B cell (primary cell): ENCODE results near the gene GJC1. TPM values are rescaled to one million over a fixed set of nuclear protein-coding genes. Genes with fewer than 3 reads are reported as not detected.

ENCODE experiments used
- ATAC-seq: fragments of 200-7000 bp; cut with Tn5 transposase; one replicate; pipeline ENCODE4 v1.10.0; 2021; ENCODE audit warnings: low read depth, mild to moderate bottlenecking, moderate number of reproducible peaks, moderate library complexity
- CTCF ChIA-PET: fragments of 350-600 bp; sonication (Branson Sonifier 250); formaldehyde crosslinking; loops from one replicate; lab custom pipeline; 2021; ENCODE audit warnings: antibody characterized with exemption, inconsistent platforms; lab: Charles Lee
- POLR2A ChIA-PET: fragments of 350-600 bp; sonication (Branson Sonifier 250); formaldehyde crosslinking; loops from one replicate; lab custom pipeline; 2021; ENCODE audit warnings: antibody characterized with exemption; lab: Charles Lee
- DNase-seq: peaks from one replicate; pipeline ENCODE4 v3.0.0; 2013
- H2AFZ ChIP-seq: 2 replicates; pipeline ENCODE4 v1.6.1; 2012; ENCODE audit warnings: mild to moderate bottlenecking, low read depth, low read length; ENCODE audit not compliant: insufficient read depth, poor library complexity, severe bottlenecking
- H3K27ac ChIP-seq, 2 donors: 1 replicate in 1 of 2; 2 replicates in 1 of 2; pipeline ENCODE4 v1.5.1; 2012 to 2013; ENCODE audit warnings: low read length in 2 of 2, mild to moderate bottlenecking in 2 of 2, moderate library complexity in 1 of 2
- H3K27me3 ChIP-seq, 4 experiments: fragments of 200-600 bp in 1 of 4; sonication (generic) in 1 of 4; replicated peaks in 1 of 4; 1 replicate in 2 of 4; 2 replicates in 2 of 4; pipeline versions ENCODE4 v1.6.1 to v1.7.0; 2013 to 2016; ENCODE audit warnings: low read length in 3 of 4, mild to moderate bottlenecking in 2 of 4, mixed read lengths in 1 of 4, moderate library complexity in 1 of 4; ENCODE audit not compliant: insufficient read depth in 4 of 4, control insufficient read depth in 3 of 4; ENCODE audit errors: control extremely low read depth in 1 of 4
- H3K36me3 ChIP-seq, 2 experiments: replicated peaks in 1 of 2; 1 replicate in 1 of 2; 2 replicates in 1 of 2; pipeline versions ENCODE4 v1.6.1 to v1.7.1; 2013; ENCODE audit warnings: low read length in 1 of 2; ENCODE audit not compliant: insufficient read depth in 2 of 2, control insufficient read depth in 1 of 2; ENCODE audit errors: control extremely low read depth in 1 of 2, extremely low read depth in 1 of 2
- H3K4me1 ChIP-seq, 2 donors: fragments of 200-600 bp in 1 of 2; sonication (generic) in 1 of 2; 1 replicate in 1 of 2; 2 replicates in 1 of 2; pipeline versions ENCODE4 v1.5.1 to v1.6.1; 2013 to 2017; ENCODE audit warnings: low read length in 2 of 2; ENCODE audit not compliant: control insufficient read depth in 2 of 2, insufficient read depth in 2 of 2
- H3K4me2 ChIP-seq: replicated peaks from 2 replicates; pipeline ENCODE3; 2012; ENCODE audit warnings: mild to moderate bottlenecking, low read depth, low read length; ENCODE audit not compliant: poor library complexity, severe bottlenecking
- H3K4me3 ChIP-seq, 5 experiments: fragments of 200-600 bp in 1 of 5; sonication (generic) in 1 of 5; 1 replicate in 3 of 5; 2 replicates in 2 of 5; pipeline versions ENCODE4 v1.5.1 to v1.7.0; 2011 to 2016; ENCODE audit warnings: low read length in 4 of 5, mild to moderate bottlenecking in 4 of 5, low read depth in 2 of 5, control low read depth in 1 of 5, moderate library complexity in 1 of 5; ENCODE audit not compliant: insufficient read depth in 1 of 5; ENCODE audit errors: control extremely low read depth in 1 of 5, extremely low read depth in 1 of 5
- H3K79me2 ChIP-seq: fragments of 200-600 bp; sonication (generic); one replicate; pipeline ENCODE4 v1.6.0; 2016; ENCODE audit warnings: low read length; ENCODE audit not compliant: control insufficient read depth, insufficient read depth
- H3K9ac ChIP-seq: fragments of 200-600 bp; sonication (generic); 2 replicates; pipeline ENCODE4 v1.6.1; 2017; ENCODE audit warnings: mild to moderate bottlenecking, low read length, moderate library complexity
- H3K9me3 ChIP-seq, 3 donors: one replicate each; pipeline versions ENCODE4 v1.6.1 to v1.7.1; 2013; ENCODE audit warnings: low read length in 2 of 3; ENCODE audit not compliant: control insufficient read depth in 2 of 3, insufficient read depth in 1 of 3; ENCODE audit errors: control extremely low read depth in 1 of 3
- H4K20me1 ChIP-seq: 2 replicates; pipeline ENCODE4 v1.6.0; 2012; ENCODE audit warnings: mild to moderate bottlenecking, low read length; ENCODE audit not compliant: insufficient read depth, control insufficient read depth, poor library complexity, severe bottlenecking
- H3K27ac Mint-ChIP-seq: one replicate; pipeline ENCODE4 v1.8.0; 2021; ENCODE audit warnings: mixed read lengths
- H3K27me3 Mint-ChIP-seq: one replicate; pipeline ENCODE4 v1.8.0; 2021; ENCODE audit warnings: mixed read lengths
- H3K4me1 Mint-ChIP-seq: one replicate; pipeline ENCODE4 v1.8.0; 2021; ENCODE audit warnings: mixed read lengths
- H3K4me3 Mint-ChIP-seq: one replicate; pipeline ENCODE4 v1.8.0; 2021; ENCODE audit warnings: mixed read lengths
- H3K9me3 Mint-ChIP-seq: one replicate; pipeline ENCODE4 v1.8.0; 2022; ENCODE audit warnings: mixed read lengths; ENCODE audit not compliant: insufficient read depth
- CTCF ChIP-seq: fragments of 200-600 bp; IDR thresholded peaks from one replicate; pipeline ENCODE4 v1.8.0; 2022; ENCODE audit warnings: antibody characterized with exemption, mild to moderate bottlenecking
- EZH2 ChIP-seq: IDR thresholded peaks from 2 replicates; pipeline ENCODE4 v1.6.1; 2012; ENCODE audit warnings: borderline replicate concordance, low read depth, mild to moderate bottlenecking, moderate library complexity, low read length; ENCODE audit not compliant: insufficient read depth, poor library complexity, severe bottlenecking
- WGBS: methylation state at CpG from one replicate; pipeline ENCODE4 v1.1.5; 2013; ENCODE audit warnings: missing lambda C conversion rate; ENCODE audit not compliant: insufficient coverage; 5-methylcytosine and 5-hydroxymethylcytosine counted together
- intact Hi-C: fragments of 100-400 bp; cut with micrococcal nuclease; formaldehyde crosslinking; loops from one replicate; pipeline ENCODE4 v1.10.0; 2022
- polyA plus RNA-seq: library from polyadenylated mRNA; depleted of rRNA; stranded (reverse); fragments of >200 nt; gene quantifications from 2 replicates; pipeline ENCODE4 v1.2.3, GENCODE V29; 2012
- total RNA-seq, 2 donors: library from RNA; stranded (reverse); fragments of 120-200 nt in 1 of 2; gene quantifications; 1 replicate in 1 of 2; 2 replicates in 1 of 2; pipeline versions ENCODE4 v1.2.3 to v1.2.4, GENCODE V29; 2013 to 2022

The GJC1 gene
- total and polyA plus RNA-seq, 2 donors (not counting 1 experiment from before 2014, with no cell fraction given) = not detected

- Mint-ChIP-seq H3K27me3 (peaks cover 16% of the 10 kb centered on the region), H3K27ac (no peak overlapping the region), H3K9me3 (no peaks in the 10 kb centered on the region), H3K4me3 (no peak overlapping the region), H3K4me1 (peaks cover 2% of the 10 kb centered on the region)
- Histone ChIP-seq H3K27ac (no peak overlapping the region), H3K79me2 (no peaks in the 10 kb centered on the region), H3K4me1 (peaks cover under 1 to 1% of the 10 kb centered on the region in 2 donors), H3K4me2 (no peak overlapping the region), H3K9ac (no peak overlapping the region), H2AFZ (no peak overlapping the region), H3K36me3 (peaks cover 0 to 1% of the 10 kb centered on the region in 2 experiments), H4K20me1 (no peaks in the 10 kb centered on the region), H3K4me3 (no peak overlapping the region), H3K9me3 (no peaks in the 10 kb centered on the region), H3K27me3 (peaks cover 0 to 17% (median 5%) of the 10 kb centered on the region in 4 experiments)
- no peak for TF ChIP-seq EZH2
- no peak for TF ChIP-seq CTCF
- POLR2A ChIA-PET = no interaction called here
- CTCF ChIA-PET = no interaction called here
- intact Hi-C loops = no loop called here
- 90% methylated on average over 17 of the region's 17 CpGs for WGBS
- no peak for ATAC-seq
- no peak for DNase-seq
Measured at GRCh38 chr17:44752953-44753861, 76.9 kb downstream of the GJC1 start.

GRCh38 chr17:44751806-44752205 lies 78.3 kb downstream of the GJC1 start:
- Mint-ChIP-seq H3K4me3 (no peak overlapping the region), H3K27ac (no peak overlapping the region), H3K27me3 (peaks cover 3% of the 10 kb centered on the region), H3K9me3 (no peaks in the 10 kb centered on the region), H3K4me1 (no peaks in the 10 kb centered on the region)
- ChIA-PET POLR2A (no interaction called here), CTCF (no interaction called here)
- Histone ChIP-seq H3K4me3 (no peak overlapping the region), H2AFZ (no peak overlapping the region), H3K4me2 (no peak overlapping the region), H3K36me3 (peaks cover 0 to 9% of the 10 kb centered on the region in 2 experiments), H3K9ac (no peak overlapping the region), H3K79me2 (no peaks in the 10 kb centered on the region), H4K20me1 (no peaks in the 10 kb centered on the region), H3K27me3 (peaks cover 0 to 5% (median 0%) of the 10 kb centered on the region in 4 experiments), H3K27ac (no peak overlapping the region), H3K4me1 (no peaks in the 10 kb centered on the region), H3K9me3 (no peaks in the 10 kb centered on the region)
- no peak for TF ChIP-seq CTCF
- TF ChIP-seq EZH2 = no peak
- ATAC-seq = no peak
- intact Hi-C loops = no loop called here
- WGBS = 97% methylated on average over 7 of the region's 10 CpGs
- DNase-seq = no peak
